H9 (cell line): ENCODE measurements around the gene FBXL13. TPM values are rescaled to one million over a fixed set of nuclear protein-coding genes. Genes with fewer than 3 reads are reported as not detected.

Experiments
- DNase-seq: peaks from one replicate; pipeline ENCODE4 v3.0.0-alpha.2; 2017
- H2AFZ ChIP-seq: one replicate; pipeline ENCODE4 v1.6.1; 2013; ENCODE audit warnings: mild to moderate bottlenecking, low read length, control low read depth, moderate library complexity
- H2AK5ac ChIP-seq: 2 replicates; pipeline ENCODE4 v1.6.1; 2013; ENCODE audit warnings: low read length, control low read depth, mixed read lengths; ENCODE audit not compliant: insufficient read length
- H2BK120ac ChIP-seq: one replicate; pipeline ENCODE4 v1.6.1; 2013; ENCODE audit warnings: low read depth, mild to moderate bottlenecking, low read length, control low read depth, inconsistent platforms; ENCODE audit not compliant: poor library complexity, severe bottlenecking
- H2BK12ac ChIP-seq: 2 replicates; pipeline ENCODE4 v1.6.1; 2013; ENCODE audit warnings: low read length, control low read depth, mixed read lengths, low read depth; ENCODE audit not compliant: insufficient read length
- H2BK15ac ChIP-seq: 2 replicates; pipeline ENCODE4 v1.6.1; 2013; ENCODE audit warnings: low read depth, low read length, control low read depth
- H2BK20ac ChIP-seq: one replicate; pipeline ENCODE4 v1.6.1; 2013; ENCODE audit warnings: low read depth, mild to moderate bottlenecking, low read length, control low read depth, inconsistent platforms; ENCODE audit not compliant: poor library complexity, severe bottlenecking
- H2BK5ac ChIP-seq: 2 replicates; pipeline ENCODE4 v1.6.1; 2013; ENCODE audit warnings: low read length, control low read depth, mixed read lengths; ENCODE audit not compliant: insufficient read length
- H3K14ac ChIP-seq: 2 replicates; pipeline ENCODE4 v1.6.1; 2013; ENCODE audit warnings: low read length, control low read depth; ENCODE audit not compliant: insufficient read depth
- H3K18ac ChIP-seq: 2 replicates; pipeline ENCODE4 v1.6.1; 2013; ENCODE audit warnings: low read depth, mild to moderate bottlenecking, mixed read lengths, low read length, control low read depth; ENCODE audit not compliant: insufficient read length
- H3K23ac ChIP-seq: 2 replicates; pipeline ENCODE4 v1.6.1; 2013; ENCODE audit warnings: low read length, control low read depth, mixed read lengths, low read depth; ENCODE audit not compliant: insufficient read length
- H3K23me2 ChIP-seq: 2 replicates; pipeline ENCODE4 v1.6.1; 2013; ENCODE audit warnings: low read depth, mild to moderate bottlenecking, mixed read lengths, low read length, control low read depth; ENCODE audit not compliant: insufficient read length, poor library complexity, severe bottlenecking
- H3K27ac ChIP-seq: 2 replicates; pipeline ENCODE4 v1.5.1; 2013; ENCODE audit warnings: low read length, control low read depth, mixed read lengths, low read depth; ENCODE audit not compliant: insufficient read length
- H3K27me3 ChIP-seq: 2 replicates; pipeline ENCODE4 v1.6.1; 2013; ENCODE audit warnings: low read length, control low read depth, inconsistent platforms; ENCODE audit not compliant: insufficient read depth
- H3K4ac ChIP-seq: 2 replicates; pipeline ENCODE4 v1.6.1; 2013; ENCODE audit warnings: low read depth, mild to moderate bottlenecking, control low read depth, inconsistent platforms, low read length, moderate library complexity
- H3K4me1 ChIP-seq: 2 replicates; pipeline ENCODE4 v1.6.1; 2013; ENCODE audit warnings: low read length, control low read depth, inconsistent platforms; ENCODE audit not compliant: insufficient read depth
- H3K4me2 ChIP-seq: 2 replicates; pipeline ENCODE4 v1.6.1; 2013; ENCODE audit warnings: low read length, control low read depth, mixed read lengths; ENCODE audit not compliant: insufficient read length, insufficient read depth
- H3K56ac ChIP-seq: 2 replicates; pipeline ENCODE4 v1.6.1; 2013; ENCODE audit warnings: low read depth, mild to moderate bottlenecking, mixed read lengths, low read length, control low read depth; ENCODE audit not compliant: insufficient read length
- H3K79me1 ChIP-seq: 2 replicates; pipeline ENCODE4 v1.6.1; 2013; ENCODE audit warnings: low read depth, mild to moderate bottlenecking, moderate library complexity, low read length, control low read depth, inconsistent platforms; ENCODE audit not compliant: insufficient read depth, poor library complexity, severe bottlenecking
- H3K79me2 ChIP-seq: 2 replicates; pipeline ENCODE4 v1.6.1; 2013; ENCODE audit warnings: low read length, control low read depth, inconsistent platforms; ENCODE audit not compliant: insufficient read depth
- H3K9ac ChIP-seq: 2 replicates; pipeline ENCODE4 v1.6.1; 2013; ENCODE audit warnings: low read length, control low read depth, mixed read lengths; ENCODE audit not compliant: insufficient read length; ENCODE audit errors: extremely low read depth
- H3K9me3 ChIP-seq: one replicate; pipeline ENCODE4 v1.6.1; 2013; ENCODE audit warnings: low read depth, low read length, inconsistent platforms; ENCODE audit not compliant: control insufficient read depth
- H3T11ph ChIP-seq: one replicate; pipeline ENCODE4 v1.6.1; 2013; ENCODE audit warnings: mild to moderate bottlenecking, low read length, control low read depth, inconsistent platforms
- H4K20me1 ChIP-seq: one replicate; pipeline ENCODE4 v1.6.1; 2013; ENCODE audit not compliant: control insufficient read depth, insufficient read length, insufficient read depth
- H4K5ac ChIP-seq: 2 replicates; pipeline ENCODE4 v1.6.1; 2013; ENCODE audit warnings: low read depth, mild to moderate bottlenecking, mixed read lengths, low read length, control low read depth; ENCODE audit not compliant: insufficient read length
- H4K8ac ChIP-seq: replicated peaks from 2 replicates; pipeline ENCODE4 v1.6.1; 2013; ENCODE audit warnings: low read length, control low read depth, mixed read lengths, low read depth; ENCODE audit not compliant: insufficient read length
- H4K91ac ChIP-seq: 2 replicates; pipeline ENCODE4 v1.6.1; 2013; ENCODE audit warnings: low read depth, mild to moderate bottlenecking, moderate library complexity, mixed read lengths, low read length, control low read depth; ENCODE audit not compliant: insufficient read length
- H3K27ac Mint-ChIP-seq, 3 experiments: 2 replicates in 2 of 3; 3 replicates in 1 of 3; pipeline ENCODE4 v1.8.0; 2020 to 2021; ENCODE audit warnings: mixed read lengths in 3 of 3, mild to moderate bottlenecking in 1 of 3, moderate library complexity in 1 of 3
- H3K27me3 Mint-ChIP-seq: 2 replicates; pipeline ENCODE4 v1.8.0; 2021; ENCODE audit warnings: low read depth, mild to moderate bottlenecking, moderate library complexity, mixed read lengths
- H3K36me3 Mint-ChIP-seq, 3 experiments: 2 replicates in 2 of 3; 3 replicates in 1 of 3; pipeline ENCODE4 v1.8.0; 2020 to 2021; ENCODE audit warnings: low read depth in 3 of 3, mixed read lengths in 3 of 3; ENCODE audit not compliant: insufficient read depth in 1 of 3
- H3K4me1 Mint-ChIP-seq, 2 experiments: 2 replicates each; pipeline ENCODE4 v1.8.0; 2020; ENCODE audit warnings: mixed read lengths in 2 of 2
- H3K4me3 Mint-ChIP-seq, 2 experiments: 2 replicates in 1 of 2; 3 replicates in 1 of 2; pipeline ENCODE4 v1.8.0; 2020 to 2021; ENCODE audit warnings: mild to moderate bottlenecking in 2 of 2, mixed read lengths in 2 of 2, moderate library complexity in 1 of 2
- H3K9me3 Mint-ChIP-seq, 2 experiments: 2 replicates in 1 of 2; 3 replicates in 1 of 2; pipeline ENCODE4 v1.8.0; 2020; ENCODE audit warnings: mild to moderate bottlenecking in 2 of 2, mixed read lengths in 2 of 2, moderate library complexity in 1 of 2
- CTCF ChIP-seq: fragments of 200-600 bp; sonication (generic); conservative IDR thresholded peaks from 3 replicates; pipeline ENCODE4 v1.8.0; 2021; ENCODE audit warnings: antibody characterized with exemption, mild to moderate bottlenecking
- total RNA-seq: library from RNA; stranded (reverse); gene quantifications from 2 replicates; pipeline ENCODE4 v1.2.1, GENCODE V29; 2021

FBXL13 gene
- total RNA-seq, 1 experiment from 2014 or later: 4.4 TPM

GRCh38 chr7:102856036-102856435, 218.6 kb downstream of the FBXL13 start:
- Histone ChIP-seq H3K4me1 (peaks cover 2% of the 10 kb centered on the region; the same call in 1 of the 2 replicates), H3K23me2 (no peaks in the 10 kb centered on the region), H3T11ph (no peak overlapping the region), H4K91ac (no peak overlapping the region), H3K14ac (no peak overlapping the region), H2BK12ac (no peak overlapping the region), H4K20me1 (no peaks in the 10 kb centered on the region), H3K79me2 (no peaks in the 10 kb centered on the region), H4K5ac (no peak overlapping the region), H4K8ac (no peak overlapping the region), H3K23ac (no peak overlapping the region), H3K18ac (no peak overlapping the region), H3K79me1 (no peaks in the 10 kb centered on the region), H2BK120ac (no peak overlapping the region), H3K4me2 (no peak overlapping the region), H3K4ac (no peak overlapping the region), H2BK20ac (no peak overlapping the region), H2AFZ (no peak overlapping the region), H3K9ac (no peak overlapping the region), H2BK5ac (no peak overlapping the region), H3K56ac (no peak overlapping the region), H2AK5ac (no peak overlapping the region), H3K9me3 (no peaks in the 10 kb centered on the region), H2BK15ac (no peak overlapping the region), H3K27ac (no peak overlapping the region), H3K27me3 (no peaks in the 10 kb centered on the region)
- Mint-ChIP-seq H3K36me3 (no peaks in the 10 kb centered on the region), H3K4me3 (no peak overlapping the region), H3K4me1 (peaks cover 11 to 12% of the 10 kb centered on the region in 2 experiments), H3K9me3 (no peaks in the 10 kb centered on the region), H3K27me3 (no peaks in the 10 kb centered on the region), H3K27ac (no peak overlapping the region)
- no peak for DNase-seq
- TF ChIP-seq CTCF: no peak
